GM18907 (cell line): Measurements from ENCODE around the gene WWC2.
"Not testable (repeated sequence)": the region's sequence is repeated elsewhere in the genome, so short reads cannot be mapped to it uniquely, and the experiment has no call there.

Source experiments
- ATAC-seq: cut with Tn5 transposase; IDR thresholded peaks from one replicate; pipeline ENCODE4 v1.9.1; 2021; ENCODE audit warnings: mild to moderate bottlenecking, moderate library complexity; ENCODE audit not compliant: unreplicated experiment

Gene WWC2

DNA sequence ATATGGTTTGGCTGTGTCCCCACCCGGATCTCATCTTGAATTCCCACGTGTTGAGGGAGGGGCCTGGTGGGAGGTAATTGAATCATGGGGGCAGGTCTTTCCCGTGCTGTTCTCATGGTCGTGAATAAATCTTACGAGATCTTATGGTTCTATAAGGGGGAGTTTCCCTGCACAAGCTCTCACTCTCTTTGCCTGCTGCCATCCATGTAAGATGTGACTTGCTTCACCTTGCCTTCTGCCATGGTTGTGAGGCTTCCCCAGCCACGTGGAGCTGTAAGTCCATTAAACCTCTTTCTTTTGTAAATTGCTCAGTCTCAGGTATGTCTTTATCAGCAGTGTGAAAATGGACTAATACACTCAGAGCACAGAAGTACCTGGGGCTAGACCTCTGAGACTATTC is 227.3 kb downstream of the WWC2 start:
- not testable (repeated sequence) for ATAC-seq

GRCh38 chr4:183326853-183327252 is 227.8 kb downstream of the WWC2 start:
- no peak for ATAC-seq

GRCh38 chr4:183327827-183328226 is 228.8 kb downstream of the WWC2 start:
- no peak for ATAC-seq

GRCh38 chr4:183328832-183329231 is 229.8 kb downstream of the WWC2 start:
- ATAC-seq = no peak

GRCh38 chr4:183329244-183329643 is 230.2 kb downstream of the WWC2 start:
- no peak for ATAC-seq

DNA sequence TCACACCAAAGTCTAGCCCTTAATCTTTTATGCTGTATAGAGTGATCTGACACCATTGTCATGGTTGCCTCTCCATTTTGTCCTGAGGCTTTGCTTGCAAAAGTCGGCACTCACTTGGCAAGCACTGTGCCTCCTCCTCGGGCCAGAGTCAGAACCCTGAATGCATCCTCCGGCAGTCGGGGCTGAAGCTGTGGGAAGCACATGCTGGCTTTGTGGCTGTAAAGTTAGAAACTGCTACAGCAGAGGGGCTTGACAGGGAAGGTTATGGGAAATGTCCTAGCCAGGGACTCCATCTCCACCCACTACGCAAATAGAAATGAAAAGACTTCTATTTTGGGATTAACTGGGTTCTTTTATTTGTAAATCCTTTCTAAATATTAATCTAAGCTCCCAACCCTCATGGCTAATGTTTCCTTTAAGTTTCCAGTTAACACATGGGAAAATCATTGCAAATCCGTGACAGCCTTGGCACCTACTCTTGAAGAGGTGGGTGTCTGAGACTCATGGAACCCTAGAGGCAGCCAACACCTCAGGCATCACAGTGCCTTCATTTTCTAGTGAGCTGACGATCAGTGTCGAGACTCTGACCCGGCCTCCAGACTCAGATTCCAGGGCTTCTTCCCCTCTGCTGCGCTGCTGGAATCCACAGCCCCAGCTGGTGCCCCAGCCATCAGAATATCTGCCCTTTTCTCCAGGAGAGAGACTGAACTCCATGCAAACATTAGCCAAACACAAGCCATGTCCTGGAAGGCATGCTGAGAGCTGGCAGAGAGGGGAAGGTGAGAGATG is 231.1 kb downstream of the WWC2 start:
- ATAC-seq = no peak

- ATAC-seq = no peak
These were observed 231.8 kb downstream of the WWC2 start for GRCh38 chr4:183330841-183331240.

DNA sequence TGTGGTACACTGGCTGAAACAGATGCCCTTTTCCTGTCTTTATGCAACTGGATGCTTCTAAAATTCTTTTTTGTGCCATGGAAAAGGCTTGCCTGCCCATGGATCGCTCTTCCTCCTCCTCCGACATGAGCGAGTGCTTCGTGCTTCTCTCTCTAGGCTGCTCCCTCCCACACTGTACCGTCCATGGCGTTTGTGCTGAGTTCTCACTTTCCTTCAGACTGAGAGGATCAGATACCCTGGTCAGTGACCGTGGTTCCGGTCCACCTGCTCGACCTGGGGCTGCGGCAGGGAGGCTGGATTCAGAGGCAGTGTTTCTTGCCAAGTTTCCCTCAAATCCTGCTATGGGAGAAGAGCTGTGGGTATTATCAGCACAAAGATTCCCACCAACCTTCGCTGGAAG is 233.4 kb downstream of the WWC2 start:
- ATAC-seq = peak; percentile 45

DNA sequence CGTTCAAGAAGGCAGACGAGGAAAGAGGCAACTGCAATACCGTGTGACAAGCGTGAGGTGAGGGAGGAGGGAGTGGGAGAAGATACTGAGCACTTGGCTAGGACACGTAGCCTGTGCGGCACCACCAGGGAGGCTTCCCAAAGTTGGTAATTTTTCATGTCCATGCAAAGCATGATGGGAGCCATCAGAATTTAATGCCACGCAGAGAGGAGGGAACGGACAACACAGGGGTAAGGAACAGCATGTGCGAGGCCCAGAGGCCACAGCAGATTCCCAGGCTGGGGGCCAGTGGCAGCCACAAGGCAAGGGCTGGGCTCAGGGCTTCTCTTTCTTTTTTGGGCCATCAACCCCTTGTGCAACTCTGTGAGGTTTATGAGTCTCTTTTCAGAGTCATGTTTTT is 234.1 kb downstream of the WWC2 start:
- no peak for ATAC-seq

- ATAC-seq = no peak
These were observed 234.9 kb downstream of the WWC2 start for GRCh38 chr4:183333983-183334382.

DNA sequence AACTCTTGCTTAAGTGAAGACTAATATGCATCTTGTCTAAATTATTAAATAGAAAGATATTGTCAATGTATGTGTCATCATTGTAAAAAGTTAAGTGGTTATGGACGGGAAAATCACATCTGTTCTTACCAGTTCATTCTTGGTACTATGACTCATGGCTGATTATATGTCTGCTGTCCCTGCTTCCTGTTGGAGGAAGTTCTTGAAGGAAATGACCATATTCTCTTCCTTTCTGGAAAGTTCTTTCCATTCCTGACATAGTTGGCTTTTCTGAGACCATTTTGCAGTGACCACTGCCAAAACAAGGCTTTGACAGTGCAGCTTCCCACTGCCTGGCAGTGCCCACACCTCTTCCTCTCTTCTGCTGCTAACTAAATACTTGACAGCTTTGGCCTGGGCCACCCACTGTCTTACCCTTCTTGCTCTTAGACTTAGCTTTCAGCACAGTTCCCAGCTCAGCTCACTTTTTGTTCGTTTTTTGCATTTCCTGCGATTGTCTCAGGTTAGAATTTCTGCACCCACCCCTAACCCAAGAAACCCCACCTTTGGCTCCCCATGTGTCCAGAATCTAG is 236.4 kb downstream of the WWC2 start:
- no peak for ATAC-seq

DNA sequence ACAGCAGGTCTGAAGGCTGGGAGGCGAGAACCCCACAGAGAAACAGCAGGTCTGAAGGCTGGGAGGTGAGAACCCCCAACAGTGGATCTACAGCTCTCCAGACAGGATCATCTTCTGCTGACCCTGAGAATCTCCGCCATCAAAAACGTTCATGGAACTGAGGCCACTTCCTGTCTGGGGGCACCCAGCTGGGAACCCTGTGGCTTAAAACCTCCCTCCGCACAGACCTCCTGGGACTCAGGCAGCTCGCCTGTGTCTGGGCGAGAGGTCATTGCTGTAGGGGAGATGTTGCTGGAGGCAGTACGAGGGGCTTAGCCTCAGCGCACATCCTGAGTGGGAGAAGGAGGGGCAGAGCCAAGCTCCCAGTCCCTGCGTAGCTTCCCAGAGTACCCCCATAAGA is 238.3 kb downstream of the WWC2 start:
- no peak for ATAC-seq

- no peak for ATAC-seq
These were observed 238.8 kb downstream of the WWC2 start for GRCh38 chr4:183337833-183338232.

DNA sequence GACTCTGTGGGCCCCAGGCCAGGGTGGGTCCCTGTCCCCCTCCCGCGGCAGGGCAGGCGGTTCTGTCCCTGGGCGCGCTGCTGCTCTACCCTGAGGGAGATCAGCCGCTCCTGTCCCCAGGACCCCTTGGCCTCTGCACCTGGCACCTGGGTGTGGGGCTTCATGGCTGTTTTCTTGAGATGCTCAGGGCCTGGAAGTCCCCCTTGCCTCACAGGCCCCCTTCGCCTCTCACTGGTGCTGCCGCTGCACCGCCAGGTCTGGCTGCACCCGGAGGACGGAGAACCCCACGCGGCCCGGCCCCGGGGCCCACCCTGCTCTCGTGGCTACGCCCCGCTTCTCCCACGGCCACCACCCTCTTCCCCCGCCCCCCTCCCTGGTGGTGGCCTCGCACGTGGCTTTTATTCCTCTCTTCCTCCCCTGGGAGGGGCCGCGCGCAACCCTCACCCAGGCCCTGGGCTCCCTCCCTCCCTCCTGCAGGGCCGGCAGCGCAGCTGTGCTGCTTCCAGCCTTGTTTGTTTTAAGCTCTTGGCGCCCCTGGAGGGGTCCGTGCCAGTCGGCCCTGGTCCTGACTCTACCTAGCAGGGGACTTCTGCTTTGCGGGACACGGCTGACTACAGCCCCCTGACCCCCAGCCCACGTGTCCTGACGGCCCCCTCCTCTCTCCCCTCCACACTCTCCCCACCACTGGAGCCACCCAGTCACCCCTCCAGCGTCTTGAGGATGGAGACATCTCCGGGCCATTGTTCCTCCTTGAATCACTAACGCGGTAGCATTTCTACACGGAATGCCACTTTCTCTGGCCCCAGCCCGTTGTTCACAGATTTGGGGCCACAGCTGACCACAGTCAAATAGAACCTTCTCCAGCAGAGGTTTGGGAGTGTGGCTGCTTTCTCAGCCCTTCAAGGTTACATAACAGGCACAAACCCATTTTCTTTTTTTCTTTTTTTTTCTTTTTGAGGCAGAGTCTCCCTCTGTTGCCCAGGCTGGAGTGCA is 243.8 kb downstream of the WWC2 start:
- ATAC-seq = peak; percentile 59

DNA sequence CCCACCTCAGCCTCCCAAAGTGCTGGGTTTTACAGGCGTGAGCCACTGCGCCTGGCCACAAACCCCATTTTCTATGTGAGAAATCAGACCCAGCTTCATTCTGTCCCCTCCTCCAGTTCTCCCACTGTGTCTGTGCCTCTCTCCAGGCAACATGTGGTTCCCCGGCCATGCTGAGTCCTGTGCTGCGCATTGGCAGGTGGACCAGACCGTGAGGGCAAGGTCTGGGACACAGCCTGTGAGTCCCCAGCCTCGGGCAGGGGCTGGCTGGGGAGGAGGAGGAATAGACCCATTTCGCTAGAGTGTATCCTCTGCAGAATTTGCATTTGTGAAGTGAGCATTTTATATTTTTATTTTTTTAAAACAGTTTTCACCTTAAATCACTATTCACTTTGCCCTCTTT is 244.7 kb downstream of the WWC2 start:
- no peak for ATAC-seq

- no peak for ATAC-seq
These were observed 245.6 kb downstream of the WWC2 start for GRCh38 chr4:183344523-183345255.

DNA sequence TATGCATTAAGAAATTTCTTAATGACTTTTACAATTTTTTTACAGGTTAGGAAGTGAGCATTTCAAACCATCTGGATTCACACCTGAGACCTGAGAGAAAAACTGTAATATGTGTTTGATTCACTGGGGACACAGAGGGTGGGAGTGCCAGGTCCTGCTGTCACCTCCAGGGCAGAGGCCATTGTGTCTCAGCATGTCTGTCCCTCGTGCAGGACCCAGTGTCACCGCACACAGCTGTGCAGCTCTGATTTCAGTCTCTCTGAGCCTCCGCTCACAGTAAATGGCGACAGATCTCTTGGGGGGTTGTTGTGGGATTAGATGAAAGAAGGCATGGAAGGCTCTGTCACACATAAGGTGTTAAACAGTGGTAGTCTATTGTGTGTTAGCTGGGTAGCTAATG is 246.2 kb downstream of the WWC2 start:
- ATAC-seq = no peak

GRCh38 chr4:183347146-183347545 is 248.1 kb downstream of the WWC2 start:
- ATAC-seq = no peak

DNA sequence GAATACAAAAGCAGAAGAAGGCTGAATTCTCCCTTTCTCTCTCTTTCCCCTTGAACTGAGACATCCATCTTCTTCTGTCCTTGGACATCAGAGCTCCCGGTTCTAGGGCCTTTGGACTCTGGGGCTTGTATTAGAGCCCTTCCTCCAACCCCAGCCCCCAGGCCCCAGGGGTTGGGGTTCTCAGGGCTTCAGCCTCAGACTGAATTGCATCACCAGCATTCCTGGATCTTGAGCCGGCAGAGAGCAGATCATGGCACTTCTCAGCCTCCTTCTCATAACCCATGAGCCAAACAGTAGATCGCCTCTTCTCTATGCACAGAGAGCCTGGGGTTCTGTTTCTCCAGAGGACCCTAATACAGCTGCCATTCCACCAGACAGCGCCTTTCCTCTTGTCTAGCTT is 248.5 kb downstream of the WWC2 start:
- ATAC-seq = no peak

GRCh38 chr4:183348136-183348535 is 249.1 kb downstream of the WWC2 start:
- no peak for ATAC-seq
